Muscle of leg (tissue), 11 donors: ENCODE data around the gene PAM16. TPM values are rescaled to one million over a fixed set of nuclear protein-coding genes. Genes with fewer than 3 reads are reported as not detected.
"Not testable (repeated sequence)": the region's sequence is repeated elsewhere in the genome, so short reads cannot be mapped to it uniquely, and the experiment has no call there.

Source experiments
- DNase-seq: peaks from one replicate; pipeline ENCODE4 v3.0.0; 2013
- H3K27ac ChIP-seq: one replicate; pipeline ENCODE4 v1.5.1; 2013; ENCODE audit warnings: mild to moderate bottlenecking, low read length, control low read depth
- H3K27me3 ChIP-seq: one replicate; pipeline ENCODE4 v1.6.1; 2013; ENCODE audit warnings: low read length; ENCODE audit not compliant: control insufficient read depth, insufficient read depth
- H3K36me3 ChIP-seq: one replicate; pipeline ENCODE4 v1.6.1; 2013; ENCODE audit warnings: low read length; ENCODE audit not compliant: control insufficient read depth, insufficient read depth
- H3K4me1 ChIP-seq: one replicate; pipeline ENCODE4 v1.6.1; 2013; ENCODE audit warnings: low read length; ENCODE audit not compliant: control insufficient read depth, insufficient read depth
- H3K4me3 ChIP-seq: one replicate; pipeline ENCODE4 v1.5.1; 2013; ENCODE audit warnings: low read length, control low read depth
- H3K9me3 ChIP-seq: replicated peaks from 2 replicates; pipeline ENCODE4 v1.6.1; 2013; ENCODE audit warnings: low read depth, low read length; ENCODE audit not compliant: control insufficient read depth
- WGBS: methylation state at CpG from one replicate; pipeline ENCODE4 v1.1.5; 2013; ENCODE audit warnings: missing lambda C conversion rate; ENCODE audit not compliant: insufficient coverage; 5-methylcytosine and 5-hydroxymethylcytosine counted together
- polyA plus RNA-seq, 8 donors: library from polyadenylated mRNA; unstranded; fragments of 120-200 nt; gene quantifications; one replicate each; pipeline versions ENCODE4 v1.2.1 to v1.2.3, GENCODE V29; 2013; ENCODE audit warnings: inconsistent platforms in 1 of 8, low replicate concordance in 1 of 8; ENCODE audit not compliant: insufficient read length in 8 of 8, insufficient read depth in 1 of 8
- total RNA-seq: library from RNA; stranded (reverse); fragments of 120-200 nt; gene quantifications from one replicate; pipeline ENCODE4 v1.2.4, GENCODE V29; 2013

Gene PAM16
- total and polyA plus RNA-seq, 9 donors, result 22.1 to 34.0 (median 27.8) TPM

DNA sequence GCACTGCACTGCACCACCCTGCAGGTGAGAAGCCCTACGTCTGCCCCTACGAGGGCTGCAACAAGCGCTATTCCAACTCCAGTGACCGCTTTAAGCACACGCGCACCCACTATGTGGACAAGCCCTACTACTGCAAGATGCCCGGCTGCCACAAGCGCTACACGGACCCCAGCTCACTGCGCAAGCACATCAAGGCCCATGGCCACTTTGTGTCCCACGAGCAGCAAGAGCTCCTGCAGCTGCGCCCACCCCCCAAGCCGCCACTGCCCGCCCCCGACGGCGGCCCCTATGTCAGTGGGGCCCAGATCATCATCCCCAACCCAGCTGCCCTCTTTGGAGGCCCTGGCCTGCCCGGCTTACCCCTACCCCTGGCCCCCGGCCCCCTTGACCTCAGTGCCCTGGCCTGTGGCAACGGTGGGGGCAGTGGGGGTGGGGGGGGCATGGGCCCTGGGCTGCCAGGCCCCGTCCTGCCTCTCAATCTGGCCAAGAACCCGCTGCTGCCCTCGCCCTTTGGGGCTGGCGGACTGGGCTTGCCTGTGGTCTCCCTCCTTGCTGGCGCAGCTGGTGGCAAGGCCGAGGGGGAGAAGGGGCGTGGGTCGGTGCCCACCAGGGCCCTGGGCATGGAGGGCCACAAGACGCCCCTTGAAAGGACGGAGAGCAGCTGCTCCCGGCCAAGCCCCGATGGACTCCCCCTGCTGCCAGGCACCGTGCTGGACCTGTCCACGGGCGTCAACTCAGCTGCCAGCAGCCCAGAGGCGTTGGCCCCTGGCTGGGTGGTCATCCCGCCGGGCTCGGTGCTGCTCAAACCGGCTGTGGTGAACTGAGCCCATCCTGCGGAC lies 14.2 kb downstream of the PAM16 start:
- H3K9me3 ChIP-seq, result no peaks in the 10 kb centered on the region
- no peak for DNase-seq
- no peak overlapping the region for H3K4me3 ChIP-seq
- peaks cover 28% of the 10 kb centered on the region for H3K4me1 ChIP-seq
- H3K27me3 ChIP-seq, result no peaks in the 10 kb centered on the region
- H3K27ac ChIP-seq, result no peak overlapping the region
- WGBS, result 80% methylated on average over 32 of the region's 41 CpGs
- peaks cover 82% of the 10 kb centered on the region for H3K36me3 ChIP-seq

DNA sequence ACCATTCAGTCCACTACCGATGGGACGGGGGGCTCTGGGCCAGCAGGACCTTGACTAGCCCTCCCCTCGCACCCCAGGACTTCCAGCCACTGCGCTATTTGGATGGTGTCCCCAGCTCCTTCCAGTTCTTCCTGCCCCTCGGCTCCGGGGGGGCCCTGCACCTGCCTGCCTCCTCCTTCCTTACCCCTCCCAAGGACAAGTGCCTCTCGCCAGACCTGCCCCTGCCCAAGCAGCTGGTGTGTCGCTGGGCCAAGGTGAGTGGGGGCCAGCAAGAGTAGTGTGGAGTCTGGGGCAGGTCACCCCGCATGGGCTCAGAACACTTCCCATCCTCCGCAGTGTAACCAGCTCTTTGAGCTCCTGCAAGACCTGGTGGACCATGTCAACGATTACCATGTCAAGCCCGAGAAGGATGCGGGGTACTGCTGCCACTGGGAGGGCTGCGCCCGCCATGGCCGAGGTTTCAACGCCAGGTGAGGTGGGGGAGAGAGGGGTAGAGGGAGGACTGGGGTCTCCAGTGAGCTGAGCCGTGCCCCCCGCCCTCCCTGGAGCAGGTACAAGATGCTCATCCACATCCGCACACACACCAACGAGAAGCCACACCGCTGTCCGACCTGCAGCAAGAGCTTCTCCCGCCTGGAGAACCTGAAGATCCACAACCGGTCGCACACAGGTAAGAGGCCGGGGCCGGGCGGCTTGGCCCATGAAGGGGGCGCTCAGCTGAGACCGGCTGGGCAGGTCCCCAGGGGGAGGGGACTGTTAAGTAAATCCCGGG lies 16.2 kb downstream of the PAM16 start:
- H3K27me3 ChIP-seq, result no peaks in the 10 kb centered on the region
- no peak overlapping the region for H3K4me3 ChIP-seq
- H3K36me3 ChIP-seq, result peaks cover 71% of the 10 kb centered on the region
- peaks cover 22% of the 10 kb centered on the region for H3K4me1 ChIP-seq
- H3K9me3 ChIP-seq, result no peaks in the 10 kb centered on the region
- no peak overlapping the region for H3K27ac ChIP-seq
- no peak for DNase-seq
- WGBS, result 85% methylated on average over 26 of the region's 32 CpGs

DNA sequence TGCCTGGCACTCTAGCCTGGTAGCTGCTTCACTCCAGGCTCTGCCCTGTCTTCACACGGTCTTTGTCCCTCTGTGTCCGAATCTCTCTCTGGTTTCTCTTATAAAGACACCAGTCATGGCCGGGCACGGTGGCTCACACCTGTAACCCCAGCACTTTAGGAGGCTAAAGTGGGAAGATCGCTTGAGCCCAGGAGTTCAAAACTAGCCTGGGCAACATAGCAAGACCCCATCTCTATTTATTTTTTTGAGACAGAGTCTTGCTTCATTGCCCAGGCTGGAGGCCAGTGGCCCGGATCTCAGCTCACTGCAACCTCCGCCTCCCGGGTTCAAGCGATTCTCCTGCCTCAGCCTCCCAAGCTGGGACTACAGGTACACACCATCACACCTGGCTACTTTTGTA lies 17.4 kb downstream of the PAM16 start:
- H3K4me3 ChIP-seq, H3K9me3 ChIP-seq, DNase-seq, H3K27ac ChIP-seq, H3K27me3 ChIP-seq: not testable (repeated sequence)
- 93% methylated on average over 7 of the region's 9 CpGs for WGBS
- peaks cover 59% of the 10 kb centered on the region for H3K36me3 ChIP-seq
- peaks cover 23% of the 10 kb centered on the region for H3K4me1 ChIP-seq

- no peaks in the 10 kb centered on the region for H3K27me3 ChIP-seq
- peaks cover 24% of the 10 kb centered on the region for H3K4me1 ChIP-seq
- H3K4me3 ChIP-seq, result no peak overlapping the region
- H3K36me3 ChIP-seq, result peaks cover 55% of the 10 kb centered on the region
- H3K27ac ChIP-seq, result no peak overlapping the region
- DNase-seq, result no peak
- no peaks in the 10 kb centered on the region for H3K9me3 ChIP-seq
- WGBS, result 62% methylated on average over 9 of the region's 9 CpGs
These were observed 17.8 kb downstream of the PAM16 start for GRCh38 chr16:4333308-4333638.

DNA sequence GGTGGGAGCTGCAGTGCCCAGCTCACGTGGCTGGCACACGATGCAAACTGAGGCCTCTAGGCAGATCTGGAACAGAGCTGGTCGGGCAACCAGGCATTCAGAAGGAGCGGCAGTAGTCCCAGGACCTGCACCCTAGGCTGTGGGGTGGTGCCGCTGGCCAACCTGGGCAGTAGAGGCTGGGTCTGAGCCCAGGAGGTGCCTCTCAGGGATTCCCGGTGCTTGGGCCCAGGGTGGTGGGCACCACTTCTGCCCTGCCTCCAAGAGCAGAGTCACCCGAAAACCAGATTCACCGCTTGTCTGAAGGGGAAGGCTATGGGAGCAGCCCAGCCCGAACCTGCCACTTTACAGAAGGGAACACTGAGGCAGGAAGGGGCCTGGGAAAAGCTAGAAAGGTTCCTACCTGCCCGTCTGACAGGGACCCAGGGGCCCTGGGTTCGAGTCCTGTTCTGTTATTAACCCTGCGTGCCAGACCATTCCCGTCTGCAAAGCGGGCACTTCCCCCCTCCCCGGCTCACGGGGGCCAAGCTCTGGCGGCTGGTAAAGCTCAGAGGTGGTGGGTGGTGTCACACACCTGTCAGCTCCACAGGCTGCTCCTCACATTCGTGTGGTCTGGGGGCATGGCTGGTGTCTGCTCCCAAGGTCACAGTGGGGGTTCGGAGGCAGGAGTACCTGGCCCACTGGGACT lies 18.4 kb downstream of the PAM16 start:
- no peaks in the 10 kb centered on the region for H3K27me3 ChIP-seq
- no peaks in the 10 kb centered on the region for H3K9me3 ChIP-seq
- no peak for DNase-seq
- no peak overlapping the region for H3K27ac ChIP-seq
- H3K4me3 ChIP-seq, result no peak overlapping the region
- 84% methylated on average over 19 of the region's 19 CpGs for WGBS
- peaks cover 50% of the 10 kb centered on the region for H3K36me3 ChIP-seq
- peaks cover 29% of the 10 kb centered on the region for H3K4me1 ChIP-seq

DNA sequence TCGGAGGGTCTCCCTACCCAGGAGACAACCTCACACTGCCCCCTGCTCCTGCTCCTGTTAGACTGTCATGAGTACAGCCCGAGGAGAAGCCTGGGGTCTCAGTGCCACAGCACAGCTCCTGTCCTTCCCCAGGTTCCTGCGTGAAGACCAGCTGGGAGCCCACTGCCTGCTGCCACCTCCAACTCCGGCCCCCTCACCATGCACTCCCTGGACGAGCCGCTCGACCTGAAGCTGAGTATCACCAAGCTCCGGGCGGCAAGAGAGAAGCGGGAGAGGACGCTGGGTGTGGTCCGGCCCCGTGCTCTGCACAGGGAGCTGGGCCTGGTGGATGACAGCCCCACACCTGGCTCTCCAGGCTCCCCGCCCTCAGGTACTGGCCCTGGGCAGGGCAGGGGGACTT lies 19.0 kb downstream of the PAM16 start:
- no peak overlapping the region for H3K27ac ChIP-seq
- H3K36me3 ChIP-seq, result peaks cover 44% of the 10 kb centered on the region
- DNase-seq, result no peak
- peaks cover 33% of the 10 kb centered on the region for H3K4me1 ChIP-seq
- no peaks in the 10 kb centered on the region for H3K27me3 ChIP-seq
- WGBS, result 76% methylated on average over 6 of the region's 14 CpGs
- no peaks in the 10 kb centered on the region for H3K9me3 ChIP-seq
- H3K4me3 ChIP-seq, result no peak overlapping the region

DNA sequence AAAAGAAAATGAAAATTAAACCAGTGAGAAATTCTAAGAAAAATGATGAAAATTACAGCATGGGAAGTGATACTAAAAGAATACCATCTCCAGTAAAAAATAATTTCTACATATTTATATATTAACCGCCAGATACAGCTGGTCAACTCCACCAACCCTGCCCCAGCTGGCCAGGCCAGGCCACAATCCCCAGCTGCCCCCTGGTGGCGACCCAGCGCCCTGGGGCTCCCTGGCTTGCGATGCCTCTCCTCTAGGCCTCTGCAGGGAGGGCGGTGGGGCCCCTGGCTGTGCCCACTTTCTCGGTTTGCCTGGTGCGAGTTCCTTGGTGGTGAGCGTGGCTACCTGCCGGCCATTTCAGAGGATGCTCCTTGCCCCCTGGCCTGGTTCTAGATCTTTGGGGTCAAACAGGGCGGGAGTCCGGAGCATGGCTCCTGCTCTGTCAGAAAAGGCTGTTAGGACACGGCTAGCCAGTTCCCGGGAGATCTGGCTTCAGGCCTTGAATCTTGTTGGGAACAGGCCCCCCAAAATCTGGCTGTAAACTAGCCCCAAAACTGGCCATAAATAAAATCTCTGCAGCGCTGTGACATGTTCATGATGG lies 20.7 kb downstream of the PAM16 start:
- WGBS, result 51% methylated on average over 13 of the region's 14 CpGs
- Histone ChIP-seq H3K36me3 (peaks cover 31% of the 10 kb centered on the region), H3K9me3 (no peaks in the 10 kb centered on the region), H3K27ac (no peak overlapping the region), H3K4me1 (peaks cover 46% of the 10 kb centered on the region), H3K4me3 (no peak overlapping the region), H3K27me3 (no peaks in the 10 kb centered on the region)
- peak; percentile 72 for DNase-seq

DNA sequence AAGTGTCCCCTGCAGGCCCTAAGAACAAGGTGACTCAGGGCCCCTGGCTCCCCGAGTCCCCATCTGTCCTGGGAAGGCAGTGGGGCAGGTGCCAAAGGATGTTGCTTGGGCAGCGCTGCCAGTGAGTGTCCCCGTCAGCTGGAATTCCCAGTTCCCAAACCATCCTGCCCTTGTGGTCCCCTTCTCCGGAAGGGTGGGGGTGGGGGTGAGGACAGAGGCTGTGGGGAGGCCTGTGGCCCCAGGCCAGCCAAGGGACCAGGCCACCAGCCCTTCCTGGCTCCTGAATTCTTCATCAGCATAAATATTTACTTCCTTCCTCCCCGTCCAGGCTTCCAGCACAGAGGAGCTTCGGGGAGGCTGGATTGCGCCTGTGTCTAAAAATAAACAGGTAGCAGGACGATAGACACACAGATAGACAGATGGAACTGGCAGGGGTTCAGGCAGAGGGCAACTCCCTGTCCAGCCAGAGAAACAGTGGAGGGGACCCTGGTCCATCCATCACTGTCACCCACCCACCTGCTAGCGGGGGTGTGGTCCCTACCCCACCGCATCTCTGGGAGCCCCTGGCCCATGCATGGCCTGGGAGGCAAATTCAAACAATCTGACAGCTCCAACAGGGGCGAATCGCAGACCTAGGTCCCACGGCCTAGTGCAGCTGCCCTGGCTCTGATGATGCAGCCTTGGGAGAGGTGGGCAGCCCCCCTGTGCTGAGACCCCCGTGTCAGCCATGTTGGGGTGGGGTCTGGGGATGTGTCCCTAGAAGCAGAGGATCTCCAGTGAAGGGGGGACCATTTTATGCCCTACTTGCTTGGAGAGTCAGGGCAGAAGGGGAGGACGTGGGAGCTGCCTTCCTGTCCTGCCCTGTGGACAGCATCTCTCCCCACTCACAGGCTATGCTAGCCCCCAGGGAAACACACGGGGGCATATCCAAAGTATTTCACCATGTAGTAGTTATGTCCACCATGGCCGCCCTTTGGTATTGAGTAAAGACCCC lies 22.0 kb downstream of the PAM16 start:
- peak; percentile 71 for DNase-seq
- Histone ChIP-seq H3K4me3 (no peak overlapping the region), H3K9me3 (no peaks in the 10 kb centered on the region), H3K36me3 (peaks cover 20% of the 10 kb centered on the region), H3K27me3 (no peaks in the 10 kb centered on the region), H3K27ac (peak overlapping the region; percentile 91), H3K4me1 (peaks cover 57% of the 10 kb centered on the region)
- WGBS, result 40% methylated on average over 10 of the region's 17 CpGs

DNA sequence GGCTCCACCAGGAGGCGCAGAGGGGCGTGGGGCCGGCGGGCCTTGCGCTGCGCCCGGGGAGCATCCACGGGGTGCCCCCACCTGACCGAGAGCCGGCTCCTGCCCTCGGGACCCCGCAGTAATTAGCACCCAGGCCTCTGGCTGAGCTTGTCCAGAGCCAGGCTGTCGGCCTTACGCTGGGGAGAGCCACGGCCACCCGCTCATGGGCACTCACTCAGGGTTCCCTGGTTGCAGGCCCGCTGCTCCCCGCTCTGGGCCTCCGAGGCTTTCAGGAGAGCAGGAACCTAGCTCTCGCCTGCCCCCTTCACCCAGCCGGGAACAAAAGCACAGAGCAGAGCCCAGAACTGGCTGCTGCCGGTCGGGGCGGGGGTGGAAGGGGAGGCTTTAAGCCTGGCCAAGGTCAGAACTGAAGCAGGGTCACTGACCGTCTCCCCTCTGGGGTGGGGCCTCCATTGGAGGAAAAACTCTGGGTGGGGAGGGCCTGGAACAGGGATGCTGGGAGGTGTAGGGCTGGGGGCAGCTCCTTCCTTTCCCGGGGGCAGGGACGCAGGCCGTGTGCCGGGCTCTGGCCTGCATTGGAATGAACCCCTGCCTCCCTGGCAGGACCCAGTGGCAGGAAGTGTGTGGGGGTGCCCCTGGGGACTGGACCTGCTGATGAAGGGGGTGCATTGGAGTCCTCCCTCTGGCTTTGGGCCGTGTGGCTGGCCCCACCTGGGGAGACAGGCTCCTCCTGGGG lies 22.9 kb downstream of the PAM16 start:
- peak; percentile 90 for DNase-seq
- H3K4me1 ChIP-seq, result peaks cover 66% of the 10 kb centered on the region

More for the DNA sequence above, 22.9 kb downstream of the PAM16 start:
- WGBS, result 1% methylated on average over 24 of the region's 30 CpGs
- Histone ChIP-seq H3K27ac (peak overlapping the region; percentile 91), H3K27me3 (no peaks in the 10 kb centered on the region), H3K36me3 (peaks cover 14% of the 10 kb centered on the region), H3K9me3 (no peaks in the 10 kb centered on the region), H3K4me3 (peak overlapping the region; percentile 43)
